IMR-90 (cell line): ENCODE measurements around the gene DUSP2. TPM values are rescaled to one million over a fixed set of nuclear protein-coding genes. Genes with fewer than 3 reads are reported as not detected.

Experiments used
- ATAC-seq: fragments of 200-7000 bp; cut with Tn5 transposase; 2 replicates; pipeline ENCODE4 v1.9.1; 2020; ENCODE audit warnings: low read depth, mild to moderate bottlenecking, moderate library complexity
- BruUV-seq: library from RNA; stranded (reverse); fragments of 400-500 nt; replicated peaks from 2 replicates; lab custom pipeline; 2021; lab: Mats Ljungman, UMichigan
- CTCF ChIA-PET: fragments of 300-600 bp; formaldehyde crosslinking; extraction: SDS; loops from one replicate; lab custom pipeline; 2021; ENCODE audit warnings: antibody characterized with exemption; lab: Yijun Ruan, JAX
- POLR2A ChIA-PET: fragments of 300-600 bp; sonication (Branson Sonifier 250); formaldehyde crosslinking; loops from one replicate; lab custom pipeline; 2022; ENCODE audit warnings: antibody characterized with exemption; ENCODE audit not compliant: unreplicated experiment; lab: Charles Lee
- DNase-seq: peaks from one replicate; pipeline ENCODE4 v3.0.0; 2013
- H2AFZ ChIP-seq: replicated peaks from 2 replicates; pipeline ENCODE3; 2013; ENCODE audit warnings: low read length, mild to moderate bottlenecking; ENCODE audit not compliant: poor library complexity
- H2AK5ac ChIP-seq: 2 replicates; pipeline ENCODE4 v1.6.1; 2013; ENCODE audit warnings: low read depth, low read length, inconsistent platforms
- H2AK9ac ChIP-seq: replicated peaks from 2 replicates; pipeline ENCODE3; 2013; ENCODE audit warnings: mild to moderate bottlenecking, low read depth, low read length, moderate library complexity; ENCODE audit not compliant: poor library complexity
- H2BK120ac ChIP-seq: 2 replicates; pipeline ENCODE4 v1.6.1; 2013; ENCODE audit warnings: low read depth, low read length, inconsistent platforms
- H2BK15ac ChIP-seq: 3 replicates; pipeline ENCODE4 v1.6.1; 2013; ENCODE audit warnings: low read depth, low read length, inconsistent platforms
- H2BK20ac ChIP-seq: 2 replicates; pipeline ENCODE4 v1.6.1; 2013; ENCODE audit warnings: low read depth, mild to moderate bottlenecking, inconsistent platforms, low read length, moderate library complexity
- H2BK5ac ChIP-seq: 2 replicates; pipeline ENCODE4 v1.6.1; 2013; ENCODE audit warnings: mild to moderate bottlenecking, low read depth, low read length, inconsistent platforms; ENCODE audit not compliant: poor library complexity, severe bottlenecking
- H3K14ac ChIP-seq: replicated peaks from 2 replicates; pipeline ENCODE4 v1.6.1; 2013; ENCODE audit warnings: low read depth, low read length, inconsistent platforms
- H3K18ac ChIP-seq: 2 replicates; pipeline ENCODE4 v1.6.1; 2013; ENCODE audit warnings: low read depth, low read length, control low read depth
- H3K23ac ChIP-seq: 2 replicates; pipeline ENCODE4 v1.6.1; 2013; ENCODE audit warnings: low read depth, low read length, inconsistent platforms
- H3K27ac ChIP-seq: 2 replicates; pipeline ENCODE4 v1.5.1; 2013; ENCODE audit warnings: mild to moderate bottlenecking, control low read depth, low read length; ENCODE audit not compliant: insufficient read depth
- H3K27me3 ChIP-seq: 2 replicates; pipeline ENCODE4 v1.6.1; 2013; ENCODE audit warnings: low read length; ENCODE audit not compliant: control insufficient read depth, insufficient read depth
- H3K36me3 ChIP-seq: 2 replicates; pipeline ENCODE4 v1.6.1; 2013; ENCODE audit warnings: low read length, mixed read lengths; ENCODE audit not compliant: control insufficient read depth, insufficient read depth
- H3K4ac ChIP-seq: 2 replicates; pipeline ENCODE4 v1.6.1; 2013; ENCODE audit warnings: low read depth, low read length, inconsistent platforms
- H3K4me1 ChIP-seq: 2 replicates; pipeline ENCODE4 v1.6.1; 2013; ENCODE audit warnings: low read length, mixed read lengths; ENCODE audit not compliant: control insufficient read depth, insufficient read depth
- H3K4me2 ChIP-seq: 2 replicates; pipeline ENCODE4 v1.6.1; 2013; ENCODE audit warnings: low read depth, mild to moderate bottlenecking, control low read depth, low read length, moderate library complexity
- H3K4me3 ChIP-seq: 2 replicates; pipeline ENCODE4 v1.5.1; 2013; ENCODE audit warnings: low read depth, mild to moderate bottlenecking, control low read depth, low read length, moderate library complexity; ENCODE audit not compliant: insufficient read depth
- H3K56ac ChIP-seq: 2 replicates; pipeline ENCODE4 v1.6.1; 2013; ENCODE audit warnings: low read length, inconsistent platforms; ENCODE audit not compliant: insufficient read depth; ENCODE audit errors: extremely low read depth
- H3K79me1 ChIP-seq, 2 experiments: 2 replicates each; pipeline ENCODE4 v1.6.1; 2013; ENCODE audit warnings: low read length in 2 of 2, inconsistent platforms in 1 of 2, low read depth in 1 of 2
- H3K9ac ChIP-seq: 2 replicates; pipeline ENCODE4 v1.6.1; 2013; ENCODE audit warnings: low read depth, low read length, control low read depth
- H3K9me1 ChIP-seq: 2 replicates; pipeline ENCODE4 v1.6.1; 2013; ENCODE audit warnings: low read length, inconsistent platforms; ENCODE audit not compliant: insufficient read depth
- H3K9me3 ChIP-seq: 2 replicates; pipeline ENCODE4 v1.6.1; 2013; ENCODE audit warnings: low read length; ENCODE audit not compliant: control insufficient read depth, insufficient read depth
- H4K20me1 ChIP-seq: 2 replicates; pipeline ENCODE4 v1.6.1; 2013; ENCODE audit warnings: low read length, inconsistent platforms; ENCODE audit not compliant: insufficient read depth
- H4K5ac ChIP-seq: 2 replicates; pipeline ENCODE4 v1.6.1; 2013; ENCODE audit warnings: mild to moderate bottlenecking, low read depth, low read length, control low read depth
- H4K8ac ChIP-seq, 2 experiments: 2 replicates each; pipeline ENCODE4 v1.6.1; 2013; ENCODE audit warnings: low read depth in 2 of 2, low read length in 2 of 2, control low read depth in 1 of 2, inconsistent platforms in 1 of 2
- H4K91ac ChIP-seq: 2 replicates; pipeline ENCODE4 v1.6.1; 2013; ENCODE audit warnings: low read depth, low read length, inconsistent platforms; ENCODE audit not compliant: insufficient read depth
- FOS ChIP-seq: fragments of 150-350 bp; IDR thresholded peaks from 2 replicates; pipeline ENCODE4 v1.6.1; 2016; ENCODE audit warnings: low read depth, low read length
- MAFK ChIP-seq: IDR thresholded peaks from 2 replicates; pipeline ENCODE4 v1.6.1; 2012; ENCODE audit warnings: low read depth, low read length, improper control_type of control experiment
- WGBS, 2 experiments: methylation state at CpG; one replicate each; pipeline versions ENCODE4 v1.1.5 to v1.1.7; 2013; ENCODE audit warnings: missing lambda C conversion rate in 2 of 2; ENCODE audit not compliant: insufficient read length in 1 of 2; ENCODE audit errors: extremely low coverage in 2 of 2; 5-methylcytosine and 5-hydroxymethylcytosine counted together
- dilution Hi-C: fragments of 300-500 bp; cut with HindIII; formaldehyde crosslinking; loops from one replicate; pipeline ENCODE4 v1.14.3; 2018; ENCODE audit warnings: low sequenced_read_pairs; ENCODE audit not compliant: unreplicated experiment
- in situ Hi-C: fragments of 300-500 bp; cut with MboI; formaldehyde crosslinking; loops from 3 replicates; pipeline ENCODE4 v1.14.3; 2019; ENCODE audit warnings: low sequenced_read_pairs, inconsistent platforms, mixed read lengths
- intact Hi-C: fragments of 100-400 bp; cut with micrococcal nuclease; formaldehyde crosslinking; loops from 2 replicates; pipeline ENCODE4 v1.10.0; 2022
- polyA plus RNA-seq, 3 experiments: library from polyadenylated mRNA; depleted of rRNA; stranded (reverse); fragments of >200 nt; gene quantifications; 2 replicates each; pipeline ENCODE4 v1.2.3, GENCODE V29; 2012; ENCODE audit warnings: low replicate concordance in 1 of 3
- total RNA-seq: library from RNA; depleted of rRNA; stranded (reverse); fragments of >200 nt; gene quantifications from 2 replicates; pipeline ENCODE4 v1.2.3, GENCODE V29; 2012

DUSP2 gene
- total and polyA plus RNA-seq, 2 of the 4 experiments (the other 2 are of a cell fraction) = 1.8 to 3.8 TPM

- H3K4me2 ChIP-seq = no peak overlapping the region
- ATAC-seq (no peak), DNase-seq (no peak)
- no peak overlapping the region for H3K56ac ChIP-seq
- no peak overlapping the region for H4K8ac ChIP-seq
- intact Hi-C loops (no loop called here), dilution Hi-C loops (no loop called here), in situ Hi-C loops (no loop called here)
- H3K27me3 ChIP-seq = no peaks in the 10 kb centered on the region
- BruUV-seq = no TSS peak
- no peak overlapping the region for H3K9ac ChIP-seq
- CTCF ChIA-PET = interaction anchor here (1.5 kb wide), 1 partner anchor 97 kb away, joined by 4 read pairs; no protein-coding TSS in a partner anchor
- H3K79me1 ChIP-seq = no peaks in the 10 kb centered on the region
- no peak overlapping the region for H2AK5ac ChIP-seq
- no peaks in the 10 kb centered on the region for H3K4me1 ChIP-seq
- H2AFZ ChIP-seq = no peak overlapping the region
- H3K18ac ChIP-seq = no peak overlapping the region
- H2AK9ac ChIP-seq = no peak overlapping the region
- no CpG with 5 or more reads among the region's 6 CpGs for WGBS, 2 experiments
- H3K4ac ChIP-seq = no peak overlapping the region
- no peak overlapping the region for H3K27ac ChIP-seq
- no peak overlapping the region for H3K4me3 ChIP-seq
- TF ChIP-seq MAFK (no peak), FOS (no peak)
- no peak overlapping the region for H3K23ac ChIP-seq
- H2BK15ac ChIP-seq = no peak overlapping the region
- no peak overlapping the region for H4K5ac ChIP-seq
- no peak overlapping the region for H3K14ac ChIP-seq
- POLR2A ChIA-PET = no interaction called here
- no peak overlapping the region; the same call in 1 of the 2 replicates for H2BK120ac ChIP-seq
- no peak overlapping the region for H4K91ac ChIP-seq
- no peaks in the 10 kb centered on the region for H4K20me1 ChIP-seq
- no peak overlapping the region for H2BK20ac ChIP-seq
- no peaks in the 10 kb centered on the region for H3K9me1 ChIP-seq
- no peaks in the 10 kb centered on the region for H3K36me3 ChIP-seq
- H2BK5ac ChIP-seq = no peak overlapping the region
- no peaks in the 10 kb centered on the region for H3K9me3 ChIP-seq
Measured at GRCh38 chr2:96167407-96168013, 22.3 kb upstream of the DUSP2 start.
